H1 (cell line): ENCODE measurements around the gene BASP1. TPM values are rescaled to one million over a fixed set of nuclear protein-coding genes. Genes with fewer than 3 reads are reported as not detected.

Experiments used
- CREB1 ChIP-seq: IDR thresholded peaks from 2 replicates; pipeline ENCODE4 v1.6.1; 2012; ENCODE audit warnings: inconsistent platforms
- GABPA ChIP-seq: IDR thresholded peaks from 2 replicates; pipeline ENCODE4 v1.6.1; 2011; ENCODE audit warnings: mild to moderate bottlenecking, low read length, moderate library complexity, borderline replicate concordance; ENCODE audit not compliant: insufficient read depth
- TAF1 ChIP-seq: IDR thresholded peaks from 2 replicates; pipeline ENCODE4 v1.6.1; 2011; ENCODE audit warnings: mild to moderate bottlenecking, low read depth, low read length
- polyA plus RNA-seq, 7 experiments: library from polyadenylated mRNA; depleted of rRNA in 3 of 7; stranded (reverse) in 5 of 7; unstranded in 2 of 7; fragments of >200 nt in 5 of 7; fragments of 200-250 nt in 2 of 7; gene quantifications; 1 replicate in 5 of 7; 2 replicates in 1 of 7; 4 replicates in 1 of 7; pipeline versions ENCODE4 v1.2.1 to v1.2.3, GENCODE V29; 2011 to 2013; ENCODE audit warnings: missing spikeins in 2 of 7, mixed read lengths in 2 of 7
- total RNA-seq: library from RNA; stranded (reverse); fragmentation: NEBNext Ultra II Directional; extraction: Animal tissue kit (Norgen Biotek cat#: 25700); gene quantifications from 2 replicates; pipeline ENCODE4 v1.2.1, GENCODE V29; 2021

Gene BASP1
- total and polyA plus RNA-seq, 2 of the 8 experiments (the other 6 are each of a cell fraction or from before 2014, with no cell fraction given) = 95.2 to 104 TPM

- TF ChIP-seq GABPA (no peak), CREB1 (no peak), TAF1 (no peak)
- TF ChIP-seq, all 59 proteins: peak for 0
These were observed 20.7 kb upstream of the BASP1 start (continued) for GRCh38 chr5:17196697-17197096.
